ENCODE measurements around the gene EHD2.

Gene EHD2

DNA sequence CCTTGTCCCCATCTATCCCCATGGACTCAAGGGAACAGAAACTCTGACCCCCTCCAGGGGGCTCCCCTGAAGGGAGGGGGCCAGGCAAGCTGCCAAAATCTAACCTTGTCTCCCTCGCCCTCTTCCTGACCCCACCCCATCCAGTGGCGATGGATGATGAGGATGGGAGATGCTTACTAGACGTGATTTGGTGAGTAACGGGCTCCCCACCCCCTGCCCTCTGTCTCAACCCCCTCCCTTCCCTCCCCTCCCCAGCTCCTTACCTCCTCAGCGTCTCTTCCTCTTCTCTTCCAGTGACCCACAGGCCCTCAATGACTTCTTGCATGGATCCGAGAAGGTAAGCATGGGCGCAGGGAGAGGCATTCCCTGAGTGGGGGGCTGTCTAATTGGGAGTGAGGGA, 39.8 kb upstream of the EHD2 start:
- DNase-seq (ENCODE audit: low read depth, low spot score): no peak
- in situ Hi-C loops (cut with HindIII; ENCODE audit: low sequenced_read_pairs): no loop called here
- no peak for TF ChIP-seq CTCF (IDR thresholded peaks at IDR 0.05; ENCODE audit: low read depth, low read length)
- H3K4me3 ChIP-seq (ENCODE audit: low read depth, low read length): no peak overlapping the region

DNA sequence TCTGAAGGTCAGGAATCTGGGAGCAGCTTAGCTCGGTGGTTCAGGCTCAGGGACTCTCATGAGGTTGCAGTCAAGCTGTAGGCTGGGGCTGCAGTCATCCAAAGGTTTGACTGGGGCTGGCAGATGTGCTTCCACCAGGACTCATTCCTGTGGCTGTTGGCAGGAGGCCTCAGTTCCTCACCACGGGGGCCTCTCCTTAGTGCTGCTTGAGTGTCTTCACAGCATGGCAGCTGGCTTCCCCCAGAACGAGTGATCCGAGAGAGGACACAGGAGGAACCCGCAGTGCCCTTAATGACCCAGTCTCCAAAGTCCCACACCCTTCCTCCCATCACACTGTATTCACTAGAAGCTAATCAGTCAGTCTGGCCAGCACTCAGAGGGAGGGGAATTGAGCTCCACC, 38.7 kb upstream of the EHD2 start:
- no peak for TF ChIP-seq CTCF (IDR thresholded peaks at IDR 0.05; ENCODE audit: low read depth, low read length)
- no peak for DNase-seq (ENCODE audit: low read depth, low spot score)
- H3K4me3 ChIP-seq (ENCODE audit: low read depth, low read length): no peak overlapping the region
- in situ Hi-C loops (cut with HindIII; ENCODE audit: low sequenced_read_pairs): no loop called here

DNA sequence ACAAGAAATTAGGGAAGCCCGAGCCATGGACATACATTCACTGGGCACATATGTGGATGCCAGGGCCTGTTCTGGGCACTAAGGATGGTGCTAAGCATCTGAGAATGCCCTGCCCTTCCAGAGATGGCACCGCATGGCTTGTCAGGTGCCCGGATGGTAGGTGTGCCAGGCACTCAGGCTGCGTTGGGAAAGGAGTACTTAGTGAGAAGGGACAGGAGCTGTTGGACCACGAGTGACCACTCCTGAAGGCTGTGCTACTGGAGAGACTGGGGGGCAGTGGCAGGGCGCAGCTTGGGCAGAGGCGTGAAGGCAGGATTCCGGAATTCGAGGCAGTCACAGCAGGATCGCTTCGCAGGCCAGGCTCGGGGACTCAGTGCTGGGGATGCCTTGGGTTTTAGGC, 38.0 kb upstream of the EHD2 start:
- in situ Hi-C loops (cut with HindIII; ENCODE audit: low sequenced_read_pairs): no loop called here
- no peak for TF ChIP-seq CTCF (IDR thresholded peaks at IDR 0.05; ENCODE audit: low read depth, low read length)

GRCh38 chr19:47675859-47676258, 37.4 kb upstream of the EHD2 start:
- no peak for DNase-seq (ENCODE audit: low read depth, low spot score)
- H3K4me3 ChIP-seq (ENCODE audit: low read depth, low read length): no peak overlapping the region
- TF ChIP-seq CTCF (IDR thresholded peaks at IDR 0.05; ENCODE audit: low read depth, low read length): no peak
- in situ Hi-C loops (cut with HindIII; ENCODE audit: low sequenced_read_pairs): no loop called here

More for the DNA sequence above, 38.0 kb upstream of the EHD2 start:
- no peak overlapping the region for H3K4me3 ChIP-seq (ENCODE audit: low read depth, low read length)
- no peak for DNase-seq (ENCODE audit: low read depth, low spot score)

DNA sequence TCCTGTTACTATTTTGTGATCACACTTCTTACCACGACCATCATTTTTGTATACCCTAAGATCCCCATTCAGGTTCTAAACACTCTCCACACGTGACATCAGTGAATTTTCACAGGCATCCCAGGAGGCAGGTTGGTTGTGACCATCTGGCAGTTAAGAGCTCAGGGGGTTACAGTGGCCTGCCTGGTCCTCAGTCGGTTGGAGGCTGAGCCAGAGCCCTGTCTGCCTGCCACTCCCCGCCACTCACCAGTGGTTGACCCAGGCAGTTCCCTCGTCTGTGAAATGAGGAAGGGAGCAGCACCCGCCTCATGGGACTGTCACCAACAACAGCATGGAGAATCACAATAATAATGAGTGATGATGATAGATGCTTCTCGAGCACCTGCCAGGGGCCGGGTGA, 36.4 kb upstream of the EHD2 start:
- DNase-seq (ENCODE audit: low read depth, low spot score): no peak
- no peak overlapping the region for H3K4me3 ChIP-seq (ENCODE audit: low read depth, low read length)
- in situ Hi-C loops (cut with HindIII; ENCODE audit: low sequenced_read_pairs): no loop called here
- no peak for TF ChIP-seq CTCF (IDR thresholded peaks at IDR 0.05; ENCODE audit: low read depth, low read length)

DNA sequence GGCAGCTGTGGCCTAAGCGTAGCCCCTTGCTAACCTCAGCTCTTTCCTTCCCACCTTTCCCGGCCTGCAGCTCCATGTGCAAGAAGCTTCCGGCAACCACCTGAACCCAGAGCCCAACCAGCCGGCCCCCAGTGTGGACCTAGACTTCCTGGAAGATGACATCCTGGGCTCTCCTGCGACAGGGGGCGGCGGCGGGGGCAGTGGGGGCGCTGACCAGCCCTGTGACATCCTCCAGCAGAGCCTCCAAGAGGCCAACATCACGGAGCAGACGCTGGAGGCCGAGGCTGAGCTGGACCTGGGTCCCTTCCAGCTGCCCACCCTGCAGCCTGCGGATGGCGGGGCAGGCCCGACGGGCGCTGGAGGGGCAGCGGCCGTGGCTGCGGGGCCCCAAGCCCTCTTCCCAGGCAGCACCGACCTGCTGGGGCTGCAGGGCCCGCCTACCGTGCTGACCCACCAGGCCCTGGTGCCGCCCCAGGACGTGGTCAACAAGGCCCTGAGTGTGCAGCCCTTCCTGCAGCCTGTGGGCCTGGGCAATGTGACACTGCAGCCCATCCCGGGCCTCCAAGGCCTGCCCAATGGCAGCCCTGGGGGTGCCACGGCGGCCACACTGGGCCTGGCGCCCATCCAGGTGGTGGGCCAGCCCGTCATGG, 33.8 kb upstream of the EHD2 start:
- H3K4me3 ChIP-seq (ENCODE audit: low read depth, low read length): no peak overlapping the region
- in situ Hi-C loops (cut with HindIII; ENCODE audit: low sequenced_read_pairs): no loop called here
- no peak for DNase-seq (ENCODE audit: low read depth, low spot score)
- no peak for TF ChIP-seq CTCF (IDR thresholded peaks at IDR 0.05; ENCODE audit: low read depth, low read length)
